LNCAP (cell line): ENCODE measurements around the gene GMCL2.

Source experiments
- CTCF ChIP-seq: fragments of 450-650 bp; IDR thresholded peaks from 2 replicates; pipeline ENCODE4 v1.5.1; 2017; ENCODE audit warnings: mild to moderate bottlenecking

Gene GMCL2

GRCh38 chr5:178225174-178225573 is 38.0 kb upstream of the GMCL2 start:
- no peak for TF ChIP-seq CTCF

- TF ChIP-seq CTCF = no peak
Observed at GRCh38 chr5:178224403-178224802, 37.2 kb upstream of the GMCL2 start.

- no peak for TF ChIP-seq CTCF
Observed at GRCh38 chr5:178223828-178224335, 36.7 kb upstream of the GMCL2 start.

GRCh38 chr5:178223196-178223773 is 36.1 kb upstream of the GMCL2 start:
- TF ChIP-seq CTCF = no peak

GRCh38 chr5:178222292-178222691 is 35.1 kb upstream of the GMCL2 start:
- no peak for TF ChIP-seq CTCF

- no peak for TF ChIP-seq CTCF
Observed at GRCh38 chr5:178221853-178222252, 34.7 kb upstream of the GMCL2 start.

GRCh38 chr5:178221282-178221681 is 34.1 kb upstream of the GMCL2 start:
- TF ChIP-seq CTCF = no peak

- no peak for TF ChIP-seq CTCF
Observed at GRCh38 chr5:178218827-178219226, 31.7 kb upstream of the GMCL2 start.
